ENCODE data around the gene XXYLT1. TPM values are rescaled to one million over a fixed set of nuclear protein-coding genes. Genes with fewer than 3 reads are reported as not detected.

XXYLT1 gene
- total RNA-seq, 4 donors from 2014 or later: 5.4 to 18.2 (median 6.9) TPM

GRCh38 chr3:195150181-195151118 is 120.5 kb downstream of the XXYLT1 start:
- peak; percentile 64 to 82 (median 66) for DNase-seq
- H3K4me1 ChIP-seq: peaks cover 7 to 42% (median 17%) of the 10 kb centered on the region in 4 donors
- H3K27me3 ChIP-seq: no peaks in the 10 kb centered on the region
- peak overlapping the region; percentile 4 to 41 (median 18) for H3K4me3 ChIP-seq
- TF ChIP-seq POLR2A (IDR thresholded peaks at IDR 0.05) (no peak), CTCF (IDR thresholded peaks at IDR 0.05) (no peak)
- H3K36me3 ChIP-seq: no peaks in the 10 kb centered on the region
- no peaks in the 10 kb centered on the region for H3K9me3 ChIP-seq
- peak overlapping the region; percentile 59 to 84 (median 68) for H3K27ac ChIP-seq

GRCh38 chr3:195149292-195150030 is 121.5 kb downstream of the XXYLT1 start:
- DNase-seq: no peak
- peaks cover 4 to 33% (median 8%) of the 10 kb centered on the region in 4 donors for H3K4me1 ChIP-seq
- peak overlapping the region; percentile 59 to 84 (median 68) for H3K27ac ChIP-seq
- no peaks in the 10 kb centered on the region for H3K36me3 ChIP-seq
- peak overlapping the region in 1 of 4 donors; percentile 28 for H3K4me3 ChIP-seq
- H3K27me3 ChIP-seq: no peaks in the 10 kb centered on the region
- H3K9me3 ChIP-seq: no peaks in the 10 kb centered on the region
- no peak for TF ChIP-seq CTCF (IDR thresholded peaks at IDR 0.05)
- no peak for TF ChIP-seq POLR2A (IDR thresholded peaks at IDR 0.05)

GRCh38 chr3:195148549-195148948 is 122.4 kb downstream of the XXYLT1 start:
- no peak for TF ChIP-seq POLR2A (IDR thresholded peaks at IDR 0.05)
- Histone ChIP-seq H3K27ac (peak overlapping the region; percentile 24 to 54 (median 44)), H3K9me3 (no peaks in the 10 kb centered on the region), H3K4me1 (peaks cover 0 to 24% (median 6%) of the 10 kb centered on the region in 4 donors), H3K27me3 (no peaks in the 10 kb centered on the region), H3K36me3 (no peaks in the 10 kb centered on the region), H3K4me3 (no peak overlapping the region)
- DNase-seq: no peak

GRCh38 chr3:195147649-195148080 is 123.3 kb downstream of the XXYLT1 start:
- no peaks in the 10 kb centered on the region for H3K9me3 ChIP-seq
- DNase-seq: peak; percentile 66 to 84 (median 75)
- TF ChIP-seq POLR2A (IDR thresholded peaks at IDR 0.05) (no peak), CTCF (IDR thresholded peaks at IDR 0.05) (no peak)
- H3K27ac ChIP-seq: peak overlapping the region; percentile 24 to 60 (median 44)
- H3K4me3 ChIP-seq: peak overlapping the region; percentile 9 to 39 (median 16)
- H3K27me3 ChIP-seq: no peaks in the 10 kb centered on the region
- H3K4me1 ChIP-seq: peaks cover 0 to 15% (median 6%) of the 10 kb centered on the region in 4 donors
- no peaks in the 10 kb centered on the region for H3K36me3 ChIP-seq

GRCh38 chr3:195146131-195146530 is 124.8 kb downstream of the XXYLT1 start:
- peak overlapping the region in 1 of 4 donors; percentile 25 for H3K27ac ChIP-seq
- no peaks in the 10 kb centered on the region for H3K36me3 ChIP-seq
- H3K9me3 ChIP-seq: no peaks in the 10 kb centered on the region
- no peak overlapping the region for H3K4me3 ChIP-seq
- no peaks in the 10 kb centered on the region for H3K27me3 ChIP-seq
- TF ChIP-seq CTCF (IDR thresholded peaks at IDR 0.05) (no peak), POLR2A (IDR thresholded peaks at IDR 0.05) (no peak)
- peaks cover 0 to 13% (median 6%) of the 10 kb centered on the region in 4 donors for H3K4me1 ChIP-seq
- no peak for DNase-seq
